ENCODE measurements around the gene HYCC1.

DNA sequence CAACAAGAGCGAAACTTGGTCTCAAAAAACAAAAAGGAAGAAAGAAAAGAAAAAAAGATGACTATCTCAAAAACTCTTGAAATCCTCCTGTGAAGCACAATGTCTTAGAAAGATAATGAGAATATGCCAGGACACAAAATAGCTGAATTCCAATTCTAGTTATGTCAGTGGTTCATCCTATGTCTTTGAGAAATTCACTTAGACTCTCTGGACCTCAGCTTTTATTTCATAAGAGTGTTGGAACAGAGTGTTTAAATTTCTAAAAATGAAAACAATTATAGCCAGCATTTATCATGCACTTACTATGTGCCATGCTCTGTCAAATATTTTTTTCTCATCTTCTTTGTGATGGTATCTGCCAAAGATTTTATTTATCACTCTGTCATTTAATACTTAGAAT lies 13.3 kb upstream of the HYCC1 start:
- TF ChIP-seq, protein P1, sequence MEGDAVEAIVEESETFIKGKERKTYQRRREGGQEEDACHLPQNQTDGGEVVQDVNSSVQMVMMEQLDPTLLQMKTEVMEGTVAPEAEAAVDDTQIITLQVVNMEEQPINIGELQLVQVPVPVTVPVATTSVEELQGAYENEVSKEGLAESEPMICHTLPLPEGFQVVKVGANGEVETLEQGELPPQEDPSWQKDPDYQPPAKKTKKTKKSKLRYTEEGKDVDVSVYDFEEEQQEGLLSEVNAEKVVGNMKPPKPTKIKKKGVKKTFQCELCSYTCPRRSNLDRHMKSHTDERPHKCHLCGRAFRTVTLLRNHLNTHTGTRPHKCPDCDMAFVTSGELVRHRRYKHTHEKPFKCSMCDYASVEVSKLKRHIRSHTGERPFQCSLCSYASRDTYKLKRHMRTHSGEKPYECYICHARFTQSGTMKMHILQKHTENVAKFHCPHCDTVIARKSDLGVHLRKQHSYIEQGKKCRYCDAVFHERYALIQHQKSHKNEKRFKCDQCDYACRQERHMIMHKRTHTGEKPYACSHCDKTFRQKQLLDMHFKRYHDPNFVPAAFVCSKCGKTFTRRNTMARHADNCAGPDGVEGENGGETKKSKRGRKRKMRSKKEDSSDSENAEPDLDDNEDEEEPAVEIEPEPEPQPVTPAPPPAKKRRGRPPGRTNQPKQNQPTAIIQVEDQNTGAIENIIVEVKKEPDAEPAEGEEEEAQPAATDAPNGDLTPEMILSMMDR (IDR thresholded peaks at IDR 0.05), result no peak
- no peak for TF ChIP-seq POLR2A (IDR thresholded peaks at IDR 0.05)
- TF ChIP-seq POLR2AphosphoS5 (IDR thresholded peaks at IDR 0.05), result no peak
- TF ChIP-seq EP300 (IDR thresholded peaks at IDR 0.05), result no peak

Data from suprapubic skin (tissue), 4 donors.